ENCODE data around the gene SETD4. TPM values are rescaled to one million over a fixed set of nuclear protein-coding genes. Genes with fewer than 3 reads are reported as not detected.
A peak's percentile ranks its signal among the peaks of the same experiment; 100 is the strongest.
"Not testable (repeated sequence)": the region's sequence is repeated elsewhere in the genome, so short reads cannot be mapped to it uniquely, and the experiment has no call there.

SETD4 gene
- total RNA-seq, 1 experiment from 2014 or later: 20.1 TPM

- no peak for DNase-seq (ENCODE audit: low read depth)
Measured at GRCh38 chr21:36079010-36079649, 18.8 kb upstream of the SETD4 start.

DNA sequence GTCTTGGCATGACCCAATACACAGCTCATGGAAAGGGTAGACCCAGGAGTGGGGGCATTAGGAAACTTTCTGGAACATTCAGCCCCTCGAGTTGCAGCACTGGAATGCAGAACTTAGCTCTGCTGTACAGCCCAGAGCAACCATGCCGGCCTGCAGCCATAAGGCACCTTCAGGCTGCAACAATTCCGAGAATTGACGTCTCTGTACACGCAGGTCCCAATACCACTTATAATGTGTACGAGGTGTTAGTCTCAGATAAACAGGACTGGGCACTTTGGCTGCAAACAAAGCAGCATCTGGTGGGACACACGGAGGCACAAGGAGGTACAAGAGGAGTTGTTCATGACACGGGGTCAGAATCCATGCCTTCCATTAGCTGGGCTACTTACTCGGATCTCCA lies 17.4 kb upstream of the SETD4 start:
- no peak for DNase-seq (ENCODE audit: low read depth)

DNA sequence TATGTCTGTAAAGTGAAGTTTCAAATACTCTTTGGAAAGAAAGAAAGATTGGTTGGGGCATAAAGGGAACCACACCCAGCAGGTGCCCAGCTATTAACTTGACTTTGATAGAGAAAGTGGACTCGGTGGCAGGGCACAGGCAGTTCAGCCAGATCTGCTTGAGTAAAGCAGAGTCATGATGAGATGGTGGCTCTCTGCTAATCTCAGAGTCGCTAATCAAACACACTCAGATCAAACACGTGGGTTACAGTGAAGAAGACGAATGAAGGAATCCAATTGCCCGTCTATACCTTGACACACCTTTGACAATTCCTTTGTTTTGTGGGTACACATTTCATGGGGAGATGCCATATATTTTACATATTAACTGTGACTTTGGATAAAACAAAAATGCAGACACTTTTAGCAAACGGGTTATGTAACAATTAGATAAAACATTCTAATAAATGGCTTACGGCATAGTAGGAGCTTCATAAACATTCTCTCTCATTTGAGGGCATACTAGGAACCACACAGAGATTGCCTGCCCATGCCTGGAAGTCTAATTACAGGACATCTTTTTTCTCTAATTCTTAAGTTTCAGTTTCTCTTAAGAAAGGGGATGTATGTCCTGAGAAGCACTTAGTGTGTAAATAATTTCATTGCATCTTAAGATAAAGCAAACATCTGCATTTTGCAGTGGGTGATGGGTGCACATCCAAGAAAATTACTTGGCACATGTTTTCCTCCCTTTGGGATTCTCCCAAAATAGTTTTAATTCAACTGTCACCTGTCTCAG lies 16.7 kb upstream of the SETD4 start:
- no peak for DNase-seq (ENCODE audit: low read depth)

DNA sequence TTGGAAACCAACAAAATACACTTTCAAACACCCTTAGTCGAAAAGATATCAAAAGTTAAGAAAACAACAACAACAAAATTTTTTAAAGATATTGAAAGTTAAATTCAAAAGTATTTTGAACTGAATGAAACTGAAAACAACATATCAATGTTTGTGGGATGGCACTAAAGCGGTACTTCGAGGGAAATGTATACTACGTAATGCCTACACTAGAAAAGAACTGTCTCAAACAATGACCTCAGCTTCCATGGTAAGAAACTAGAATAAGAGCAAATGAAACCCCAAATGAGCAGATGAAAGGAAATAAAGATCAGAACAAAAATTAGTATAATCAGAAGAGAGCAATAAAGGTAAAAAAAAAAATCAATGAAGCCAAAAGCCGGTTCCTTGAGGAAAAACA lies 15.6 kb upstream of the SETD4 start:
- no peak for DNase-seq (ENCODE audit: low read depth)

DNA sequence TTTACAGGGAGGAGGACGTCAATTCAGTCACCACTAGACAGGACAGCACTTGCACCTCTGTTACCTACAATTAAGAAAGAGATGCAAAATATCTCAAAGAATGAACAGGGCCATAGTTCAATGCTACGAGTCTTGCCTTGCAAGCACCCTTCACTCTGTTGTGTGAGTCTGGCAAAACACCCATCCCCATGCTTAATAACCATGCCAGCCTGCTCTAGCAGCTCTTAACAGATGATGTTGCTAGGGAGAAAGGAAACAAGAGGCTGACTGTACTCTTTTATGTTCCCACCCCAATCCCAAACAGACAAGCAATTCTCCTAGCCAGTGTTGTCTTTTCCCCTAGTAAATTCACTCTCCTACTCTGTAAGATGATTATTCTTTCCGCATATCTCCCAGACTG lies 14.8 kb upstream of the SETD4 start:
- DNase-seq (ENCODE audit: low read depth): no peak

DNA sequence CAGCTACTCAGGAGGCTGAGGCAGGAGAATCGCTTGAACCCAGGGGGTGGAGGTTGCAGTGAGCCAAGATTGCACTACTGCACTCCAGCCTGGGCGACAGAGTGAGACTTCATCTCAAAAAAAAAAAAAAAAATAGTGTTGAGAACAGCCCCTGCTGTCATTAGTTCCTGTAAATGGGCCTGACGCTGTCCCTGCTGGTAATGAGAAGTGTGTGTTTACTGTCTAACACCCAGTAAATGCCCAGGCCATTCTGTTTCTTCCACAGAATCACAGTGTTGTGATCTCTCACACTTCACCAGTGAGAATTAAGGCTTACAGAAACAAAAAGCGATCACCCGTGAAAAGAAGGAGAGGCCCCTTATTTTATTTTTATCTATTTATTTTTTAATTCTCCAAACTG lies 13.6 kb upstream of the SETD4 start:
- DNase-seq (ENCODE audit: low read depth): not testable (repeated sequence)

GRCh38 chr21:36073181-36073580 lies 12.9 kb upstream of the SETD4 start:
- no peak for DNase-seq (ENCODE audit: low read depth)

DNA sequence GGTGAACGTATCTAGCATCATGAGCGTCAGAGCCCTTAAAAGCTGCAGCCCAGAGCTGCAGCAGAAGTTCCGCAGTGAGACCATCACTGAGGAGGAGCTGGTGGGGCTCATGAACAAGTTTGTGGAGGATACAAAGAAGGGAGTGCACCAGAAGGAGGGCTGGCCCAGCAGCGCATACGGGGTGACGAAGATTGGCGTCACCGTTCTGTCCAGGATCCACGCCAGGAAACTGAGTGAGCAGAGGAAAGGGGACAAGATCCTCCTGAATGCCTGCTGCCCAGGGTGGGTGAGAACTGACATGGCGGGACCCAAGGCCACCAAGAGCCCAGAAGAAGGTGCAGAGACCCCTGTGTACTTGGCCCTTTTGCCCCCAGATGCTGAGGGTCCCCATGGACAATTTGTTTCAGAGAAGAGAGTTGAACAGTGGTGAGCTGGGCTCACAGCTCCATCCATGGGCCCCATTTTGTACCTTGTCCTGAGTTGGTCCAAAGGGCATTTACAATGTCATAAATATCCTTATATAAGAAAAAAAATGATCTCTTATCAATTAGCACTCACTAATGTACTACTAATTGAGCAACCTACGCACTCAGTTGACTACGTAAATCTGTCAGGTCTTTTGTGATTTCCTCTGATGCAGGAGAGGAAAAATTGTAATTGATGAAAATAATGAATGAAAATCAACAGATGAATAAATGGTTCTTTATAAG lies 12.3 kb upstream of the SETD4 start:
- no peak for DNase-seq (ENCODE audit: low read depth)

- no peak for DNase-seq (ENCODE audit: low read depth)
Measured at GRCh38 chr21:36070999-36071398, 10.7 kb upstream of the SETD4 start.

GRCh38 chr21:36069713-36070583 lies 9.6 kb upstream of the SETD4 start, which contains the start of gene CBR1:
TSS of gene CBR1 (plus strand) at chr21:36070024. CDS start at chr21:36070116, 92 bp downstream.
- DNase-seq (ENCODE audit: low read depth): peak; percentile 94

GRCh38 chr21:36068748-36069398 lies 8.5 kb upstream of the SETD4 start:
- no peak for DNase-seq (ENCODE audit: low read depth)

- DNase-seq (ENCODE audit: low read depth): peak; percentile 87
Measured at GRCh38 chr21:36065497-36066036, 5.2 kb upstream of the SETD4 start.

DNA sequence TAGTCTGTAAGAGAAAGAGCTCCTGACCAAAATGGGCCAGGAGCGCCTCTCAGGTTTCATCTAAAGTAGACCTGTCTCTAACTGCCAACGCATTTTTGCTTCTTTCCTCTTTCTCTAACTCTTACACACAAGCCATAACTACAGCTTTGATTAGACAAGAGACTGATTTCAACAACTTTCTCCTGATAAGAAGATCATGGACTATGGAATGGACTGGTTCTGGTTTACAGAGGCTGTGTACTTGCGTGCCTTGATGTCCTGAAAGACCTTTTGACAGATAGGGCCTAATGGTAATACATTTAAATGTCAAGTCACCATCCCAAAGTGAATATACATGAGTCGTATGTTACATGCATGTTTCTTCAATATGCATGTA lies 3.7 kb upstream of the SETD4 start:
- DNase-seq (ENCODE audit: low read depth): no peak

DNA sequence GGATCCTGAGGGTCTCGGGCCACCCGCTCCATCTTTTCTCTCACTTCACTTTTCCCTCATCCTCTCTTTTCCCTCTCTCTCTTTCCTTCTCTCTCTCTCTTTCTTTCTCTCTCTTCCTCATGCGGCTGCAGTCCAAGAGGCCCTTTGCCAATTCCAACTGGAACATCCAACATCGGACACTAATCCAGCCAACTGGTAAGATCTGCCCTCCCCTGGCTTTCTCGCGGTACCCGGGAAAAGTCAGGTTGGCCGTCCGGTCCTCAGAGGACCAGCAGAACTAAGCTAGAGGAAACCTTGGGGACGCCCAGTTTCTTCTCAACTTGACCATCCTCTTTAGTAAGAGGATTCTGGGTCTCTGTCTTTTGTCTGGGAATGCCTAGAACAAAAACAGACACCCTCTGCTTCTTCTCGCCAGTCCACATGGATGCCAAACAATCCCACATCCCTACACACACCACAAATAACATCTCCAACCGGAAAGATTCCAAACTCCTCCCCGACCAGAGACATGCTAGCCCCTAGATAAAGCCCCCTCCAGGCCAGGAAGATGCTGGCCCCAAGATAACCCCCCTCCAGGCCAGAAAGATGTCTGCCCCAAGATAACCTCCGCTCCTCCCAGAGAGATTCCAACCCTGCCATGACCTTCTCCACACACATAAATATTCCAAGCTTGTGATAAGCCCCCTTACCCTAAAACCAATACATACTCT lies 3.2 kb upstream of the SETD4 start:
- no peak for DNase-seq (ENCODE audit: low read depth)

GRCh38 chr21:36061445-36061844 lies 1.1 kb upstream of the SETD4 start:
- no peak for DNase-seq (ENCODE audit: low read depth)

DNA sequence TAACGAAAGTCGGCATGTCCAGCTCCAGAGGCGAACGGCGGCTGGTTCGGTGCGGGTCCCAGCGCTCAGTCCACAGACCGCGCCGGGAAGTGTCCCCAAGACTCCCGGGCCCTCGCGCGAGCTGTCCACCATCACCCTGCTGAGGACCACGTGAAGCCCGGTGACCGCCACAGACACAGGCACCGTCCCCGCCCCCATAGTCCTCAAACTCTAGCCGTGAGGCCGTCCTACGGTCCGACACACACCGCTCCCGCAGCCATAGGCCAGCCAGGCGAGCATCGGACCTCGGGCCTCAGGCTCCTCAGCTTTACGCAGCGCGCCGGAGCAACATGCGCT lies 535 bp downstream of the SETD4 start:
- no peak for DNase-seq (ENCODE audit: low read depth)

- DNase-seq (ENCODE audit: low read depth): no peak
Measured at GRCh38 chr21:36055551-36055950, 4.8 kb downstream of the SETD4 start.

DNA sequence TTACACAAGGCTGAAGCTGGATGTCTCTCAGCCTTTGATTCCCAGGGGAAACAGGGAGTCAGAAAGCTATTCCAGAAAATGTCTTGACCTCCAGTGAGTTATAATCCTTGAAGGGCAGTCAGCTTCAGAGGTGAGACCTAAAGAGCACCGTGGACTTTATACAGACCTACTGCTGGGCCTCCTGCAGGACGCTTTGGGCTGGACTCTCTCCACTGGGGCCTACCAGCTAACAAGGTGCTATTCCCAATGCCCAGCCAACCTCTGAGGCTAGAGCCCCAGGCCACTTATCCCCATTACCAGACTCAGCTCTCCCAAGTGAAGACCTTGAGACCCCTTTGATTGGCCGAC lies 6.6 kb downstream of the SETD4 start:
- no peak for DNase-seq (ENCODE audit: low read depth)

- no peak for DNase-seq (ENCODE audit: low read depth)
Measured at GRCh38 chr21:36052860-36053714, 7.2 kb downstream of the SETD4 start.

GRCh38 chr21:36048357-36048756 lies 12.0 kb downstream of the SETD4 start:
- DNase-seq (ENCODE audit: low read depth): no peak
